Myocyte (in vitro differentiated cells): Measurements from ENCODE around the gene TPI1. TPM values are rescaled to one million over a fixed set of nuclear protein-coding genes. Genes with fewer than 3 reads are reported as not detected.
A peak's percentile ranks its signal among the peaks of the same experiment; 100 is the strongest.
"Not testable (repeated sequence)": the region's sequence is repeated elsewhere in the genome, so short reads cannot be mapped to it uniquely, and the experiment has no call there.

Experiments
- DNase-seq: peaks from one replicate; pipeline ENCODE4 v3.0.0-alpha.2; 2012; ENCODE audit warnings: low read depth
- total RNA-seq: library from RNA; depleted of rRNA; stranded (reverse); fragments of >200 nt; gene quantifications from 2 replicates; pipeline ENCODE4 v1.2.3, GENCODE V29; 2014

The TPI1 gene
- total RNA-seq, 1 donor from 2014 or later, result 1,161 TPM

DNA sequence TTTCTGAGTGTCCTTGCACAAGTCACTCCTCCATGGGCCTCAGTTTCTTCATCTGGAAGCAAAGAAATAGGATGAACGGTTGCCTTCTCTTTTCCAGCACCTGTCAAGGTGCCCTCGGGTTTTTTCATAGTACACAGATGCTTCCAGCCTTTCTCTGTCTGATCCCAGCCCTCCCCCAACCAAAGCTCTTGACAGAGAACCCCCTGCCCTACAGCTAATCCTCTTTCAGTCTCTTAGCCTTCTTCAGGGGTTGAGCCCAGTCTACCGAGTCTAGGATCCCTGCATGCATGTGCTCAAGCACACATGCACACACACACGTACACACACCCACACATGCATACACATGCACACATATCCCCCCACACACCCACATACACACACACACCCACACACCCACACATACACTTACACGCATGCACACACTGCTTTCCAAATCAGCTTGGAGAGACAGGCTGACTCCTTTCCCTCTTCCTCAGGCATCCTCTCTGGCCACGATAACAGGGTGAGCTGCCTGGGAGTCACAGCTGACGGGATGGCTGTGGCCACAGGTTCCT, 20.9 kb upstream of the TPI1 start:
- DNase-seq, result no peak

DNA sequence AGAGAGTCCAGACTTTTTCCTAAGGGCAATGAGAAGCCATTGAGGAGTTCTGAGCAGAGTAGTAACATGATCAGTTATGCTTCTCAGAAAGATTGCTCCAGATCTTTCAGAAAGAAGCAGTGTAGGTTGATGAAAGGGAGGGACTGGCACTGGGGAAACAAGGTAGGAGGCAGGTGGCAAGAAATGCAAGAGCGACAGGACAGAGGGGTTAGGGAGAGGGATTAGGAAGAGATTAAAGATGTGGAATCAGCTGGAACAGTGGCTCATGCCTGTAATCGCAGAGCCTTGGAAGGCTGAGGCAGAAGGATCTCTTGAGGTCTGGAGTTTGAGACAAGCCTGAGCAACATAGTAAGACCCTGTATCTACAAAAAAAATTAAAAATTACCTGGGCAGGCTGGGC, 19.7 kb upstream of the TPI1 start:
- DNase-seq, result no peak

DNA sequence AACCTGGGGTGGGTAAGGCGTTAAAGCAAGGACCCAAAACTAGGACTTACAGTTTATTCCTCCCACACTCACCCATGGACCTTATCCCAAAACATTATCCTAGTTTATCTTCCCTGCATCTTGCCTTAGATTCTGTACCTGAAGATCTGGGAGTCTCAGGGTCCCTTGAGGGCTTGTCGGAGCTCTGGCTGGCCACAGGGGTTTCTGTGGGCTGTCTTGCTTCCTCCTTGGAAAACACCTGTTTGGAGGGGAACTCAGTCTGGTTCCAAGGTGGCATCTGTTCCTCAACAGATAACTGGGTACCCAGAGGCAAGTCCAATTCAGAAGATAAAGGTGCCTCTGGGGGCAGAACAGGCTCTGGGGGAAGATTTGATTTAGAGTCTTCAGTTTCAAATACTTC, 17.9 kb upstream of the TPI1 start:
- no peak for DNase-seq

DNA sequence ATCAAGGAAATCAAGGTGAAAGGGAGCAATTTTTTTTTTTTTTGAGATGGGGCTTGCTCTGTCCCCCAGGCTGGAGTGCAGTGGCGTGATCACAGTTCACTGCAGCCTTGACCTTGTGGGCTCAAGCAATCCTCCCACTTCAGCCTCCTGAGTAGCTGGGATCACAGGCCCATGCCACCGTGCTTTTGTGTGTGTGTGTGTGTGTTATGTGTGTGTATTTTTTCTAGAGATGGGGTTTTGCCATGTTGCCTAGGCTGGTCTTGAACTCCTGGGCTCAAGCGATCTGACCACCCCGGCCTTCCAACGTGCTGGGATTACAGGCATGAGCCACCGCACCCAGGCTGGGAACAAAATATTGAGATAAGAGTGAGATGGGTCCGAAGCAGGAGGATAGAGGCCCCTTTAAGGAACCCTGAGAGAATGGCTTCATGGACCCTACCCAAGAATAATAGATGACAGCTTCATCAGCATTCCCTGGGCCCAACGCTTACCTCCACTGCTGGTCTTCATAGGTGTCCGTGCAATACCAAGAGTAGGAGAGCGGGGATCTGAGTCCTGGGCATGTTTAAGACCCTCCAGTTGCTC, 17.3 kb upstream of the TPI1 start:
- DNase-seq, result no peak

DNA sequence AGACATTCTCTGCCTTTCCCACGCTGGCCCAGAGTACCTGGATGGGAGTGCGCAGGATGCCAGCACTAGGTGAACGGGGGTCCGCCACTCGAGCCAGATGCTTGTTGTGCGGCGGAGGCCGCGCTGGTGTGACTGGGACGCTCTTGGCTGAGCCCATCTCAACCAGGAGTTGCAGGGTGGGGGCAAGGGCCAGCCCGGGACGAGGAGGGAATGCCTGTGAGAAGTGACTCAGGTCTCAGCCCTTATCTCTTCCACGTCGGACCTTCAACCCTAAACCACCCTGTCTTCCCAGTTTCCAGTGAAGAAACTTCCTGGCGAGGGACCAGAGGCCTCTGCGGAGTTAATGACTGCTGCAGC, 16.6 kb upstream of the TPI1 start:
- DNase-seq, result no peak

DNA sequence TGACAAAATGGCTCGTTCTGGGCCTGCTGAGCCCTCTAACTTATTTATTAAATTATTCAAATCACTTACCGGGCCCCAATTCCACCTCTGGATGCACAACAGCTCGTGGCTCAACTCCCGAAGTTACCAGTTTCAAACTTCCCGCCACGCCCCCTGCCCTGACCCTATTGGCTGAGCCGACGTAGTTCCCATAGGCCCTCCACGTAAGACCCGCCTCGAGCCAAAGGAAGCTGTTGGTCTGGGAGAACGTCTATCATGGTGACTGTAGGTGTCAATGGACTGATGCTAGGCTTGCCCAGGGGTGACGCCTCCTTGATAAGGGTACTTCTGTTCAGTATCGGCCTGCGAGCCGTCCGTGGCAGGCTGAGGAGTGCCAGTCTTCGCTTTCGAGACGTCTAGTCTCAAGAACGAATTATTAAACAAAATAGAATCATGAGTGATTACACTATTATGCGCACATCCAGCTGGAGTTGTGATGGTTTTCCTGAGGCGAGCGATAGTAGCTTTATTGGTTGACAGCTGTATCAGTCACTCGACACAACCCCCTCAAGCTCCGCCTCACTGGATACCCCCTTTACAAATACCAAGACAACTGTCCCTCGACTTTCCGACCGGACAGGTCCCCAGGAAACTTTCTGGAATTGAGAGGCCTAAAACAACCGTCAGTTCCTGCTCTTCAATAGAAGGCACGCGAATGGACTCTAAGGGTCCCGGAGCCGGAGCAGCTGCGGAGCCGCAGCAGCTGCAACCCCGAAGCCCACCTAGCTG, 16.0 kb upstream of the TPI1 start, which contains the start of gene CDCA3:
CDCA3 (minus strand) TSS at position 134 of the 768 bp plus-strand sequence. CDS start 334 bp downstream, outside the sequence.
- peak; percentile 99 for DNase-seq

DNA sequence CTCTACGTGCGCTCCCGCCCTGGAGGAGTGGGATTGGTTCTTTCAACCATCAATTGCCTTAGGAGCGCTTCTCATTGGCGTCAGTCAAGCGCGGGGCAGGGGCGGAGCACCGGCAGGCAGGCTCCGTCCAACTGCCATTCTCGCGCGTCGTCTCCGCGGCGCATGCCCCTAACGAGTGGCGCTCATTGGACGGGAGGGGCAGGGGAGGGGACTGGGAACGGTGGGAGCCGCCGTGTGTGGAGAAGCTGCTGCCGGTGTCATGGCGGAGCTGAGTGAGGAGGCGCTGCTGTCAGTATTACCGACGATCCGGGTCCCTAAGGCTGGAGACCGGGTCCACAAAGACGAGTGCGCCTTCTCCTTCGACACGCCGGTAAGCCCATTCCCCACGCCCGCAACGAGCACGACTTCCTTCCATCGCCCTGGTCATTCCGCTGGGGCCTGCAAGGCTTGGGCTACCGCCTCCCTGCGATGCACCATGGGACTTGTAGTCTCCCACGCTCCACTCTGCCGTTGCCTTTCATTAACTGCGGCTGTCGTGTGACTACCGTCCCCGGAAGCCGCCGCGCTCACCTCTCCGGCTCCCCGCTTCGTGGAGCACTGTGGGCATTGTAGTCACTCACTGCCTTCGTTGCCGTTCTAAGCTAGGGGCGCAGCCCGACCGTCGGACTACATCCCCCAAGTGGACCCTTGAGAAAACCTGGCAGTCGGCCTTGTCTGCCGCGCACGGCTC, 15.2 kb upstream of the TPI1 start, which contains the start of gene USP5:
USP5 (plus strand) TSS at position 230 of the 730 bp plus-strand sequence; CDS start at position 260, 30 bp downstream.
- DNase-seq, result peak; percentile 100

DNA sequence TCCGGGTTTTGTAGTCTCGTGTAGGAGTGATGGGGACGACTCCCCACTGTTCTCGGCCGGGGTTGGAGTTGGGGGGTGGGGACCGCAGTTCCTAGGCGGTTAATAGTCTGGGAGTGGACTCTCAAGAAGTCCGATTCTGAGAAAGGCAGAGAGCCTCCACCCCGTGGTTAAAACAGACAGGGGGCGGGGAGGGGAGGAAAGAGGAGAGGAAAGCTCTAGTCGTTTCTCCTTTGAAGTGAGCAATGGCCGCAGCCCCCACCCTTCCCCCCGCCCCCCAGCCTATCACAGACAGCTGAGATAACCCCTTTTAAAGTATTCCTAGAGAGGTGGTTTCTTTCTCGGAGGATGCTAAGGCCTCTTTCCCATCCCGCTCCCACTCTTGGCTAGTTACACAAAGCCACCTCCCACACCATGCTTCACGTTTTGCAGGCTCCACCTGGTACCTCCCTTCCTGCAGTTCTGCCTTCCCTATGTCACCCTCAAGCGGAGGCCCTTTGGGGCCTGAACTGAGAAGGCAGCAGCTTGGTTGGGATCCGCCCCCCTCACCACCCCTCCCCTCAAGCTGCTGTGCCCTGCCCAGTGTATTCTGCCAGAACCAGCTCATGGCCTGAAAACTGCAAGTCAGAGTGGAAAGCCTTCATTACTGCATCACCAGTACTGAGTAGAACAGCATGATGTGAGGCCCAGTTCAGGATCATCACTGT, 14.5 kb upstream of the TPI1 start:
- DNase-seq, result peak; percentile 66

DNA sequence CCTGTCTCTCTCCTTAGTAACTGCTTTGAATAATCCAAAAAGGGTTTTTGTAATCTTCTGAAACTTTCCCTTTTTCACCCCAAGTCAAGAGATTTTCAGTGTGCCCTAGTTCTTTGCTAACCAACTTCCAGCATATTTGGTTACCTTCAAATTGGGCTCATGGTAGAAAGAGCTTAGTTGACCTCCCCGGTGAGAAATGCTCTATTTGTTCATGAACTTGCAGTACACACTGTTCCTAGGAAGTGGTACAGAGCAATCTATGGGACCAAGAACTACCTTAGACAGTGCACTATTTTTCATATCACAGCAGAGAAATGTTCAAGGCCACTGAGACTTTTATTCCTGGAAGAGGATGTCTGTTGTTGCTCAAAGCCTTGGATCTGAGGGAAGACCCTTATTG, 13.7 kb upstream of the TPI1 start:
- no peak for DNase-seq

DNA sequence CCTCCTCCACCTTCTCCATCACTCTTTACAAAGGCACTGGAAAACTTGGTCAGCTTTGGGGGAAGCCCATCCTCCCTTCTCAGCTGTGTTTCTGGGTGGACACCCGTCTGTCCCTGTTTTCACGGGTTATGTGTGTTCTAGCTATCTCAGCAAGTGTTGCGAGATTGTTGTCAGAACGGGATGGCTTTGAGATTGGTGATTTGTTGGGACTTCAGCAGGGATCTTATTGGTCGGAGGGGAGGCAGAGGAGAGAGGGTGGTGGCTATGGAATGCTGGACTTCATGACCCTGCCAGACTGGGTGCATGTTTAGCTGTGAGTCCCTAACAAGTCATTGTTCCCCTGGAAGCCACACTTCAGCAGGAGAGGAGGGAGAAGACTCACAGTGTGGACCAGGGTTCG, 13.3 kb upstream of the TPI1 start:
- DNase-seq, result no peak

DNA sequence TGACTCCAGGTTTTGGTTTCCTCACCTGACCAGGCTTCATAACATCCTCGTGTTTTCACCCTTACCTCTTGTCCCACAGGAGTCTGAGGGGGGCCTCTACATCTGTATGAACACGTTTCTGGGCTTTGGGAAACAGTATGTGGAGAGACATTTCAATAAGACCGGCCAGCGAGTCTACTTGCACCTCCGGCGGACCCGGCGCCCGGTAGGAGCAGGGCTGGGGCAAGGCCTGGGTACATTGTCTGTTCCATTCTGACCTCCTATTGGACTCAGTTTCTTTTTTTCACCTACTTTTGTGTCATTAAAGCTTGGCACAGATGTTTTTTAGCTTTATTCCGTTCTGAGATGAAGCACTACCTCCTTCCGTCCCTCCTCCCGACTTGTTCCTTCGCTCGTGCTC, 12.0 kb upstream of the TPI1 start:
- no peak for DNase-seq

DNA sequence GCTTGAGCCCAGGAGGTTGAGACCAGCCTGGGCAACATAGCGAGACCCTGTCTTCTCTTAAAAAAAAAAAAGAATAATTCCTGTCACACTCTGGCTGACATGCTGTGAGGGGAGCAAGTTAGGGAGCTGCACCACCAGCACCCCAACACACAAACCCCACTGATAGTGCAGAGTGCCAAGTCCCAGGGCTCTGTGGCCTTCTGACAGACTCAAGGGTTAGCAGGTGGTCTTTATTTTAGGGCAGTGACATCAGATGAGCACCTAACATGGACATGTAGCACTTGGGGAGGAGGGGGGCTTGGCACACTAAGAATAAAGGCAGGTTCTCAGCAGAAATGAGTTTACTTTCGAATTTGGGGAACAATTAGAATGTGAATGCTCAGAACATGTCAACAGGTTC, 8.5 kb upstream of the TPI1 start:
- DNase-seq, result peak; percentile 84

DNA sequence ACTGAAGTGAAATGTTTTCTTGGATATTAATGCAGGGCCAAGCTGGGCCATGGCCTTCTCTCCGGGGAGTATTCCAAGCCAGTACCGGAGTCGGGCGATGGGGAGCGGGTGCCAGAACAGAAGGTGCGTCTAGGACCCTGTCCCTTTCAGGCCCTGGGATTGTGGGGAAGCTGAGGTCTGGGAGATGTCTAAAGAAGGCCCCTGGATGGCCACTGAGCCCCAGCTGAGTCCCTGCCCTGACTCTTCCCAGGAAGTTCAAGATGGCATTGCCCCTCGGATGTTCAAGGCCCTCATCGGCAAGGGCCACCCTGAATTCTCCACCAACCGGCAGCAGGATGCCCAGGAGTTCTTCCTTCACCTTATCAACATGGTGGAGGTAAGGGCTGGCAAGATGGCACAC, 7.2 kb upstream of the TPI1 start:
- DNase-seq, result no peak

DNA sequence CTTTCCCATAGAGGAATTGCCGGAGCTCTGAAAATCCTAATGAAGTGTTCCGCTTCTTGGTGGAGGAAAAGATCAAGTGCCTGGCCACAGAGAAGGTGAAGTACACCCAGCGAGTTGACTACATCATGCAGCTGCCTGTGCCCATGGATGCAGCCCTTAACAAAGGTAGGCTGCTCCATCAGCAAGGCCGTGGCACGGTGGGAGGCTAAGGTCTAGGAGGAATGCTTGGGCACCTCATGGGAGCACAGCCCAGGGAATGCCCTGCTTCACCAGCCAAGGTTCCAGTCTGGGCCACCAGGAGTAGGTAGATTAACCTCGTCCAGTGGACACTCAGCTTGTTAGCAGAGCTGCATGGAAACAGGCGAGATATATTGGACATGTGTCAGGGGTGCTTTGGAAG, 6.4 kb upstream of the TPI1 start:
- no peak for DNase-seq

DNA sequence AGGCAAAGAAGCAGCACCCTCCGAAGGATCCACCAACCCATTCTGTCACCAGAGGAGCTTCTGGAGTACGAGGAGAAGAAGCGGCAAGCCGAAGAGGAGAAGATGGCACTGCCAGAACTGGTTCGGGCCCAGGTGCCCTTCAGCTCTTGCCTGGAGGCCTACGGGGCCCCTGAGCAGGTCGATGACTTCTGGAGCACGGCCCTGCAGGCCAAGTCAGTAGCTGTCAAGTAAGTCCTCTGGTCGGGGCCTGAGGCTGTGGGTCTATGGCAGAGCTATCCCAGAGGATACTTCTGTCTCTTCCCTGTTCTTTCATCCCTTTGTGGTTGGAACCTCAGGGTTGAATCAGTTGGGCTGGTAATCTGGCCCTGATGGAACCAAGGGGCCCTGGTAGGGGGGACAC, 5.9 kb upstream of the TPI1 start:
- DNase-seq, result no peak

DNA sequence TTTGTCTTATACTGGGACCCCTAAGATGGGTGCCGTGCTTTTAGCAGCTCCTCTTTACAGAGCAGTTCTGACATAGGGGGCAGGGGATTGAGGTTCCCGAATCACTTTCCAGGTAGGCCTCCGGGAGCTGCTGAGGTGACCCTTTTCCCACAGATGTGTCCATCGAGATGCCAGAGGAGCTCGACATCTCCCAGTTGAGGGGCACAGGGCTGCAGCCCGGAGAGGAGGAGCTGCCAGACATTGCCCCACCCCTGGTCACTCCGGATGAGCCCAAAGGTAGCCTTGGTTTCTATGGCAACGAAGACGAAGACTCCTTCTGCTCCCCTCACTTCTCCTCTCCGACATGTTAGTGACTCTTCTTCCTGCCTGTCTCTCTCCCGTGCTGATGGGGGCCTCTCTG, 4.3 kb upstream of the TPI1 start:
- DNase-seq, result no peak

DNA sequence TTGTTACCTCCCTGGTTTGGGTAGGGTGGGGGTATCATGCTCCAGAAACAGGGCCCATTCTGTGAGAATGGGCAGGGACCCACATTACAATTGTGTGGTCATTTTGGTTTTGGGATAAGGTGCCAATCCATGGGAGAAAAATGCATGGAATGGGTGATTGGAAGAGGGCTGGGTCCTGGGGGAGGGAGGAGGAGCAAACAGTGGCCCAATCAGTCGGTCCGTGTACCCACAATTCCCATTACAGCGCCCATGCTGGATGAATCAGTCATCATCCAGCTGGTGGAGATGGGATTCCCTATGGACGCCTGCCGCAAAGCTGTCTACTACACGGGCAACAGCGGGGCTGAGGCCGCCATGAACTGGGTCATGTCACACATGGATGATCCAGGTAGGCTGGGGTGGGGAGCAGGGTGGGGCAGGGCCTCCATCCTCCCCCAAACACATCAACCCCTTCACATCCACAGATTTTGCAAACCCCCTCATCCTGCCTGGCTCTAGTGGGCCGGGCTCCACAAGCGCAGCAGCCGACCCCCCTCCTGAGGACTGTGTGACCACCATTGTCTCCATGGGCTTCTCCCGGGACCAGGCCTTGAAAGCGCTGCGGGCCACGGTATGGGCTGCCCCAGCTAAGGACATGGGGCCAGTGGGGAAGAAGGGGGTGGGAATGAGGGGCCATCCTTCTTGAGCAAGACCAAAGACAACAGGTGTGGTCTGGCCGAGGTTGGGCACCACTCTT, 3.6 kb upstream of the TPI1 start:
- no peak for DNase-seq

DNA sequence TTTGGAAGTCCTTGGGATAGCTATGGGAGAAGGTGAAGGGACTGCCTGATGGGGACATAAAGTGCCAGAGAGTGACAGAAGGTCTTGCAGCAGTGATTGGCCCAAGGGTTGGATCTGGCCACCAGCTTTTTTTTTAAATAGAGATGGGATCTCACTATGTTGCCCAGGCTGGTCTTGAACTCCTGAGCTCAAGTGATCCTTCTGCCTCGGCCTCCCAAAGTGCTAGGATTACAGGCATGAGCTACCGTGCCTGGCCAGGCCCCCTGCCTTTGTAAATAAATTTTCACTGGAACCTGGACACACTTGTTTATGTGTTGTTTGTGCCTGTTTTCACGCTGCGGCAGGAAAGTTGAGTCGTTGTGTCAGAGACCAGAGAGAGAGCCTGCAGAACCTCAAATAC, 2.0 kb upstream of the TPI1 start:
- DNase-seq, result not testable (repeated sequence)

DNA sequence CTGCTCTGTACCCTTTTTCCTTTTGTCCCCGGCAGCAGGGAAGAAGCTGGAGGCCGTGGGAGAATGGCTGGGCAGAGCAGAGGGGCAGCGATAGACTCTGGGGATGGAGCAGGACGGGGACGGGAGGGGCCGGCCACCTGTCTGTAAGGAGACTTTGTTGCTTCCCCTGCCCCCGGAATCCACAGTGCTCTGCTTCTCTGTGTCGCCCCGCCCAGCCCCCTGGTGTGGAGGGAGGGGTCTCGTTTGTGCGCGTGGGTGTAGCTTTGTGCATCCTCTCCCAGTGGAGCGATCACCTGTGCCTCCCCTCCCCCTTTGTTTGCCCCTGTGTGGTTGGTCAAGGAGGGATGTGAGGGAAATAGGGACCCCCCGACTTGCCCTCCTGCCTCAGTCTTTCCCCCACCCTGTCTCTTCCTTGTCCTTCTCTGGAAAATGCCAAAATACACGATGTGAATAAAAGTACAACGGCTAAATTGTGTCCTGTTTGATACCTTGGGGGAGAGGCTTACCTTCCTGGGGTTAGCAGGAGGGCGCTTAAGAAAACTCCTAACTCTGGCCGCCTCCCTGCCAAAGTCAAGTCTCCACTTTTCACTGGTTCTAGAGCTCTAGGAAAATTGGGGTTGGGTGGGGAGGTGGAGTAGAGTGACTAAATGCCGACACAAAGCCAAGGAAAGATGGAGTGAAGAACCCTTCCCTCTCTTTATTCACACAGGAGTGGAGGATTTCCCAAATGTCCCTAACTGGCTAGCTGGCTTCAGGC, 990 bp upstream of the TPI1 start:
- no peak for DNase-seq

DNA sequence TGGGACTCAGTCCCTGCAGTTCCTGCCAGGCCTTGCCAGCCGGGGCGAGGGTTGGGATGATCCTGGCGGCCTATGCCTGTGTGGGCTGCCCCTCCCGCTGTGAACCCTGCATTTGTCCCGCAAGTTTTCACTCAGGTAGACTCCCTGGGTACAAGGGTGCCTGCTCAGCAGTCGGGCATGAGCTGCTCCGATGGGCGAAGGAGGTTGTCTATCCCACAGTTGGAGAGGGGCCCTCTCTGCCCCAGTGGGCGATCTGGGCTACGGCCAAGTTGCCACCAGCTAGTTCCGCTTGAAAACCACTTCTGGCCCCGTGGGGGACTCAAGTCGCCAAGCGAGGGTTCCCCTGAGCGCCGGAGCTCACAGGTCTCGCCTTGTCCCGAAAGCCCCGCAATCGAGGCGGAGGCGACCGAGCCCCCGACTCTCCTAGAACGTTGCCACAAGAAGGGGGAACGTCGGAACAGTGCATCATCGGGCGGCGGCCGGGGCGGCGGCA, 365 bp upstream of the TPI1 start:
- no peak for DNase-seq
